K562 (cell line): ENCODE measurements around the gene NUDT14. TPM values are rescaled to one million over a fixed set of nuclear protein-coding genes. Genes with fewer than 3 reads are reported as not detected.

Source experiments
- ATAC-seq: fragments of 200-7000 bp; cut with Tn5 transposase; 3 replicates; pipeline ENCODE4 v1.9.1; 2020; ENCODE audit warnings: moderate library complexity
- BruUV-seq: library from RNA; stranded (reverse); fragments of 400-500 nt; replicated peaks from 2 replicates; lab custom pipeline; 2021; lab: Mats Ljungman, UMichigan
- CTCF ChIA-PET: fragments of 300-600 bp; formaldehyde crosslinking; extraction: SDS; loops from one replicate; lab custom pipeline; 2021; ENCODE audit warnings: low intra/inter-chr PET ratio; lab: Yijun Ruan, JAX
- POLR2A ChIA-PET: fragments of 300-600, 350-650 bp; sonication (Branson Sonifier 250); formaldehyde crosslinking; extraction: SDS; loops from one replicate; lab custom pipeline; 2021; ENCODE audit warnings: antibody characterized with exemption, inconsistent platforms; lab: Yijun Ruan, JAX
- DNase-seq, 4 experiments: peaks; one replicate each; pipeline versions ENCODE4 v3.0.0 to v3.0.0-alpha.2; 2011 to 2018; ENCODE audit warnings: low spot score in 3 of 4, mixed read lengths in 3 of 4; ENCODE audit errors: extremely low read depth in 1 of 4
- FAIRE-seq: peaks from 2 replicates; lab custom pipeline; 2011; peaks lifted over from hg19 to GRCh38; lab: Jason Lieb, UNC
- H2AFZ ChIP-seq: 2 replicates; pipeline ENCODE4 v1.6.0; 2011; ENCODE audit warnings: low read depth, low read length, control low read depth, inconsistent platforms
- H3K27ac ChIP-seq: fragments of 200-600 bp; 3 replicates; pipeline ENCODE4 v1.8.0; 2011; ENCODE audit warnings: low read depth, mild to moderate bottlenecking, control low read depth, inconsistent platforms, low read length, moderate library complexity, mixed read lengths; ENCODE audit errors: extremely low read depth
- H3K27me3 ChIP-seq, 2 experiments: fragments of 300-600 bp in 1 of 2; 2 replicates in 1 of 2; 3 replicates in 1 of 2; pipeline versions ENCODE4 v1.6.0 to v1.8.0; 2011; ENCODE audit warnings: inconsistent platforms in 2 of 2, low read length in 2 of 2, mild to moderate bottlenecking in 1 of 2, mixed read lengths in 1 of 2, moderate library complexity in 1 of 2; ENCODE audit not compliant: control insufficient read depth in 2 of 2, insufficient read depth in 2 of 2
- H3K36me3 ChIP-seq: fragments of 300-600 bp; 3 replicates; pipeline ENCODE4 v1.8.0; 2011; ENCODE audit warnings: mild to moderate bottlenecking, low read length, inconsistent platforms; ENCODE audit not compliant: control insufficient read depth, insufficient read depth
- H3K4me1 ChIP-seq, 2 experiments: fragments of 200-600 bp in 1 of 2; replicated peaks in 1 of 2; 2 replicates in 1 of 2; 3 replicates in 1 of 2; pipeline versions ENCODE4 v1.5.1 to v1.8.0; 2011; ENCODE audit warnings: inconsistent platforms in 2 of 2, low read length in 2 of 2, mild to moderate bottlenecking in 1 of 2, mixed read lengths in 1 of 2, moderate library complexity in 1 of 2; ENCODE audit not compliant: control insufficient read depth in 2 of 2, insufficient read depth in 2 of 2
- H3K4me2 ChIP-seq: 2 replicates; pipeline ENCODE4 v1.6.1; 2011; ENCODE audit warnings: low read length, control low read depth, inconsistent platforms, mixed read lengths; ENCODE audit not compliant: insufficient read depth
- H3K4me3 ChIP-seq: fragments of 200-600 bp; sonication (generic), shearing (Covaris generic); 2 replicates; pipeline ENCODE4 v1.5.1; 2016; ENCODE audit warnings: control low read depth, inconsistent platforms
- H3K79me2 ChIP-seq: fragments of 200-600 bp; 3 replicates; pipeline ENCODE4 v1.8.0; 2011; ENCODE audit warnings: low read length, inconsistent platforms; ENCODE audit not compliant: control insufficient read depth, insufficient read depth
- H3K9ac ChIP-seq, 2 experiments: 2 replicates each; pipeline versions ENCODE4 v1.6.0 to v1.6.1; 2011; ENCODE audit warnings: low read depth in 2 of 2, low read length in 2 of 2, control low read depth in 1 of 2, inconsistent platforms in 1 of 2, mild to moderate bottlenecking in 1 of 2, mixed read lengths in 1 of 2; ENCODE audit not compliant: insufficient read depth in 1 of 2
- H3K9me1 ChIP-seq: one replicate; pipeline ENCODE4 v1.6.0; 2011; ENCODE audit warnings: inconsistent platforms, mild to moderate bottlenecking, low read length, moderate library complexity; ENCODE audit not compliant: control insufficient read depth, insufficient read depth
- H3K9me3 ChIP-seq: replicated peaks from 2 replicates; pipeline ENCODE4 v1.5.1; 2011; ENCODE audit warnings: low read depth, low read length, inconsistent platforms; ENCODE audit not compliant: control insufficient read depth, insufficient read depth
- H4K20me1 ChIP-seq: replicated peaks from 2 replicates; pipeline ENCODE4 v1.6.1; 2011; ENCODE audit warnings: low read length, inconsistent platforms, mixed read lengths; ENCODE audit not compliant: control insufficient read depth, insufficient read depth
- JUNB ChIP-seq: fragments of 450-650 bp; formaldehyde crosslinking; conservative IDR thresholded peaks from 2 replicates; pipeline ENCODE4 v1.4.0; 2020; ENCODE audit warnings: mild to moderate bottlenecking
- WGBS: fragments of 100-300 bp; shearing (Covaris generic); methylation state at CpG from one replicate; pipeline ENCODE4 v1.1.6; 2016; ENCODE audit warnings: low coverage, mixed read lengths; ENCODE audit not compliant: insufficient coverage; ENCODE audit errors: missing lambda C conversion rate; 5-methylcytosine and 5-hydroxymethylcytosine counted together
- in situ Hi-C: fragments of 300-500 bp; cut with MboI; formaldehyde crosslinking; loops from 4 replicates; pipeline ENCODE4 v1.15.0; 2018; ENCODE audit warnings: inconsistent platforms, mixed read lengths
- intact Hi-C: fragments of 100-400 bp; cut with micrococcal nuclease; formaldehyde crosslinking; loops from 2 replicates; pipeline ENCODE4 v1.14.2; 2022
- polyA plus RNA-seq, 8 experiments: library from polyadenylated mRNA; depleted of rRNA in 4 of 8; stranded (reverse) in 5 of 8; unstranded in 3 of 8; fragments of >200 nt; fragmentation: Nextera tagmentation in 2 of 8; fragmentation: Illumina TruSeq in 1 of 8; extraction: Ambion mirVana in 2 of 8; extraction: Trizol in 1 of 8; gene quantifications; 2 replicates each; pipeline versions ENCODE4 v1.2.1 to v1.2.3, GENCODE V29; 2011 to 2014; ENCODE audit warnings: inconsistent platforms in 1 of 8, missing spikeins in 1 of 8
- total RNA-seq, 7 experiments: library from RNA; depleted of rRNA in 6 of 7; stranded (reverse); fragments of >200 nt in 6 of 7; fragmentation: Illumina TruSeq in 2 of 7; extraction: Trizol in 2 of 7; gene quantifications; 2 replicates each; pipeline versions ENCODE4 v1.2.1 to v1.2.3, GENCODE V29; 2011 to 2021; ENCODE audit warnings: low replicate concordance in 1 of 7
- TF ChIP-seq, protein P1 (sequence below): fragments of 450-650 bp; IDR thresholded peaks from 2 replicates; pipeline ENCODE4 v1.6.1; 2016; ENCODE audit warnings: low read depth
- TF ChIP-seq, protein P2 (sequence below): sonication (generic); formaldehyde crosslinking; IDR thresholded peaks from 2 replicates; pipeline ENCODE4 v1.4.0; 2020; ENCODE audit warnings: mild to moderate bottlenecking, missing genetic modification reagents
- TF ChIP-seq, protein P3 (sequence below): fragments of 450-650 bp; formaldehyde crosslinking; IDR thresholded peaks from 2 replicates; pipeline ENCODE4 v1.4.0; 2022; ENCODE audit warnings: missing genetic modification characterization

Gene NUDT14
- total and polyA plus RNA-seq, 9 of the 15 experiments (the other 6 are each of a cell fraction or from before 2014, with no cell fraction given), result 0.14 to 16.3 (median 8.2) TPM

DNA sequence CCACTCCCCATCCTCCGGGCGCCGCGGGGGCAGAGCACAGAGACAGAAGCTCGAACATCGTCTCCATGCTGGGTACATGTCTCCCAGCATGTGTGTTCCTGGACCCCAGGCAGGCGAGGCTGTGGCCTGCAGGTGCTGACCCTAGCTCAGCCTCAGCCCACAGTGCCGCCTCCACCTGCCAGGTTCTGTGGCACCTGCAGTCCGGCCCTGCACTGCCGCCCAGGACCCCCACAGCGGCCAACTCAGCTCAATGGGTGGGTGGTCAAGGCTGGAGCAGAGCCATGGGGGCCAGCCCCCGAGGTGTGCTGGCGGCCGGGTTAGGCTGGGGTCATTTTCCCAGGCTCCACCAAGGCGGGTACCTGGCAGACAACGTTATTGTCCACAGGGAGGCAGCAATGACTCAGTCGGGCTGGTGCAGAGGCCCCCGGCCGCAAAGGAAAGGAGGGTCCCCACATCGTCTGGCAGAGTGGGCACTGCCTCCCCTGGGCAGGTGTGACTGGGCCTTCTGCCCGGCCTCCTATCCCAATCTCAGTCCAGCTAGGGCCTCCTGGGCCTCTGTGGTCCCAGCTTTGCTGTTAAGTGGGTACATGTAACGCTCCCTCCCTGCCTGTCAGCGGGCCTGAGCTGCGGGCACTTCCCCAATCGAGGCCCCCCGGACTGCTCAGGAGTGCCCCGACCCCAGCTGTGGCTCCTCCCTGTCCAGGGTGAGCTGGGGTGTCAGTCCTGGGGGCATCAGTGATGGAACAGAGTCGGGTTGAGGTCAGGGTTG lies 20.2 kb upstream of the NUDT14 start:
- 0 out of 4 replicates have a peak overlapping the region, but pooled peaks of 1 of the 2 experiments have one; percentile 9 for H3K9ac ChIP-seq
- H3K27me3 ChIP-seq, result peaks cover 0 to 5% of the 10 kb centered on the region in 2 experiments; a peak in 1 of 5 replicates
- no peak overlapping the region for H3K4me2 ChIP-seq
- H3K4me1 ChIP-seq, result peaks cover 3 to 73% of the 10 kb centered on the region in 2 experiments; a peak in 3 of 5 replicates
- no peak overlapping the region for H3K27ac ChIP-seq
- ChIA-PET CTCF (interaction anchor here (1.3 kb wide), 1 partner anchor 151 kb away, joined by 3 read pairs; no protein-coding TSS in a partner anchor), POLR2A (no interaction called here)
- DNase-seq (no peak), ATAC-seq (no peak), FAIRE-seq (no peak)
- BruUV-seq, result no TSS peak
- intact Hi-C loops, result loop anchor here (5.0 kb wide), 1 partner anchor 81 kb away; no protein-coding TSS in a partner anchor
- H2AFZ ChIP-seq, result no peak overlapping the region
- H3K4me3 ChIP-seq, result no peak overlapping the region
- H3K79me2 ChIP-seq, result no peaks in the 10 kb centered on the region
- H4K20me1 ChIP-seq, result peaks cover 12% of the 10 kb centered on the region; the same call in 1 of the 2 replicates
- H3K36me3 ChIP-seq, result no peaks in the 10 kb centered on the region
- in situ Hi-C loops, result loop anchor here (5.0 kb wide), 1 partner anchor 66 kb away; no protein-coding TSS in a partner anchor
- no peaks in the 10 kb centered on the region for H3K9me1 ChIP-seq
- 37% methylated on average over 13 of the region's 28 CpGs for WGBS
- H3K9me3 ChIP-seq, result no peaks in the 10 kb centered on the region
- TF ChIP-seq, protein P1, sequence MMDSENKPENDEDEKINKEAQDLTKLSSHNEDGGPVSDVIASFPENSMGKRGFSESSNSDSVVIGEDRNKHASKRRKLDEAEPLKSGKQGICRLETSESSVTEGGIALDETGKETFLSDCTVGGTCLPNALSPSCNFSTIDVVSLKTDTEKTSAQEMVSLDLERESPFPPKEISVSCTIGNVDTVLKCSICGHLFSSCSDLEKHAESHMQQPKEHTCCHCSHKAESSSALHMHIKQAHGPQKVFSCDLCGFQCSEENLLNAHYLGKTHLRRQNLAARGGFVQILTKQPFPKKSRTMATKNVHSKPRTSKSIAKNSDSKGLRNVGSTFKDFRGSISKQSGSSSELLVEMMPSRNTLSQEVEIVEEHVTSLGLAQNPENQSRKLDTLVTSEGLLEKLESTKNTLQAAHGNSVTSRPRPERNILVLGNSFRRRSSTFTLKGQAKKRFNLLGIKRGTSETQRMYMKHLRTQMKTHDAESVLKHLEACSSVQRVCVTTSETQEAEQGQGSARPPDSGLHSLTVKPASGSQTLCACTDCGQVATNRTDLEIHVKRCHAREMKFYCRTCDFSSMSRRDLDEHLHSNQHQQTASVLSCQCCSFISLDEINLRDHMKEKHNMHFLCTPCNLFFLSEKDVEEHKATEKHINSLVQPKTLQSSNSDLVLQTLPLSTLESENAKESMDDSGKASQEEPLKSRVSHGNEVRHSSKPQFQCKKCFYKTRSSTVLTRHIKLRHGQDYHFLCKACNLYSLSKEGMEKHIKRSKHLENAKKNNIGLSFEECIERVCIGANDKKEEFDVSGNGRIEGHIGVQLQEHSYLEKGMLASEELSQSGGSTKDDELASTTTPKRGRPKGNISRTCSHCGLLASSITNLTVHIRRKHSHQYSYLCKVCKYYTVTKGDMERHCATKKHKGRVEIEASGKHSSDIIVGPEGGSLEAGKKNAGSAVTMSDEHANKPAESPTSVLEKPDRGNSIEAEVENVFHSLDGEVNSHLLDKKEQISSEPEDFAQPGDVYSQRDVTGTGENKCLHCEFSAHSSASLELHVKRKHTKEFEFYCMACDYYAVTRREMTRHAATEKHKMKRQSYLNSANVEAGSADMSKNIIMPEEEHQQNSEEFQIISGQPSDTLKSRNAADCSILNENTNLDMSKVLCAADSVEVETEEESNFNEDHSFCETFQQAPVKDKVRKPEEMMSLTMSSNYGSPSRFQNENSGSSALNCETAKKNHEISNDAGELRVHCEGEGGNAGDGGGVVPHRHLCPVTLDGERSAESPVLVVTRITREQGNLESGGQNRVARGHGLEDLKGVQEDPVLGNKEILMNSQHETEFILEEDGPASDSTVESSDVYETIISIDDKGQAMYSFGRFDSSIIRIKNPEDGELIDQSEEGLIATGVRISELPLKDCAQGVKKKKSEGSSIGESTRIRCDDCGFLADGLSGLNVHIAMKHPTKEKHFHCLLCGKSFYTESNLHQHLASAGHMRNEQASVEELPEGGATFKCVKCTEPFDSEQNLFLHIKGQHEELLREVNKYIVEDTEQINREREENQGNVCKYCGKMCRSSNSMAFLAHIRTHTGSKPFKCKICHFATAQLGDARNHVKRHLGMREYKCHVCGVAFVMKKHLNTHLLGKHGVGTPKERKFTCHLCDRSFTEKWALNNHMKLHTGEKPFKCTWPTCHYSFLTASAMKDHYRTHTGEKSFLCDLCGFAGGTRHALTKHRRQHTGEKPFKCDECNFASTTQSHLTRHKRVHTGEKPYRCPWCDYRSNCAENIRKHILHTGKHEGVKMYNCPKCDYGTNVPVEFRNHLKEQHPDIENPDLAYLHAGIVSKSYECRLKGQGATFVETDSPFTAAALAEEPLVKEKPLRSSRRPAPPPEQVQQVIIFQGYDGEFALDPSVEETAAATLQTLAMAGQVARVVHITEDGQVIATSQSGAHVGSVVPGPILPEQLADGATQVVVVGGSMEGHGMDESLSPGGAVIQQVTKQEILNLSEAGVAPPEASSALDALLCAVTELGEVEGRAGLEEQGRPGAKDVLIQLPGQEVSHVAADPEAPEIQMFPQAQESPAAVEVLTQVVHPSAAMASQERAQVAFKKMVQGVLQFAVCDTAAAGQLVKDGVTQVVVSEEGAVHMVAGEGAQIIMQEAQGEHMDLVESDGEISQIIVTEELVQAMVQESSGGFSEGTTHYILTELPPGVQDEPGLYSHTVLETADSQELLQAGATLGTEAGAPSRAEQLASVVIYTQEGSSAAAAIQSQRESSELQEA, result no peak
- TF ChIP-seq, protein P2, sequence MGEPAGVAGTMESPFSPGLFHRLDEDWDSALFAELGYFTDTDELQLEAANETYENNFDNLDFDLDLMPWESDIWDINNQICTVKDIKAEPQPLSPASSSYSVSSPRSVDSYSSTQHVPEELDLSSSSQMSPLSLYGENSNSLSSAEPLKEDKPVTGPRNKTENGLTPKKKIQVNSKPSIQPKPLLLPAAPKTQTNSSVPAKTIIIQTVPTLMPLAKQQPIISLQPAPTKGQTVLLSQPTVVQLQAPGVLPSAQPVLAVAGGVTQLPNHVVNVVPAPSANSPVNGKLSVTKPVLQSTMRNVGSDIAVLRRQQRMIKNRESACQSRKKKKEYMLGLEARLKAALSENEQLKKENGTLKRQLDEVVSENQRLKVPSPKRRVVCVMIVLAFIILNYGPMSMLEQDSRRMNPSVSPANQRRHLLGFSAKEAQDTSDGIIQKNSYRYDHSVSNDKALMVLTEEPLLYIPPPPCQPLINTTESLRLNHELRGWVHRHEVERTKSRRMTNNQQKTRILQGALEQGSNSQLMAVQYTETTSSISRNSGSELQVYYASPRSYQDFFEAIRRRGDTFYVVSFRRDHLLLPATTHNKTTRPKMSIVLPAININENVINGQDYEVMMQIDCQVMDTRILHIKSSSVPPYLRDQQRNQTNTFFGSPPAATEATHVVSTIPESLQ (CRISPR knock-in tag), result no peak
- TF ChIP-seq, protein P3, sequence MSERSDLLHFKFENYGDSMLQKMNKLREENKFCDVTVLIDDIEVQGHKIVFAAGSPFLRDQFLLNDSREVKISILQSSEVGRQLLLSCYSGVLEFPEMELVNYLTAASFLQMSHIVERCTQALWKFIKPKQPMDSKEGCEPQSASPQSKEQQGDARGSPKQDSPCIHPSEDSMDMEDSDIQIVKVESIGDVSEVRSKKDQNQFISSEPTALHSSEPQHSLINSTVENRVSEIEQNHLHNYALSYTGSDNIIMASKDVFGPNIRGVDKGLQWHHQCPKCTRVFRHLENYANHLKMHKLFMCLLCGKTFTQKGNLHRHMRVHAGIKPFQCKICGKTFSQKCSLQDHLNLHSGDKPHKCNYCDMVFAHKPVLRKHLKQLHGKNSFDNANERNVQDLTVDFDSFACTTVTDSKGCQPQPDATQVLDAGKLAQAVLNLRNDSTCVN (CRISPR knock-in tag), result no peak
- TF ChIP-seq JUNB (CRISPR knock-in tag), result no peak
